Astrocyte (in vitro differentiated cells and primary cell): ENCODE measurements around the gene STX16. TPM values are rescaled to one million over a fixed set of nuclear protein-coding genes. Genes with fewer than 3 reads are reported as not detected.

Source experiments
- DNase-seq: peaks from one replicate; pipeline ENCODE4 v3.0.0-alpha.2; 2010; ENCODE audit warnings: low read depth
- FAIRE-seq: peaks from 2 replicates; lab custom pipeline; 2011; peaks lifted over from hg19 to GRCh38; lab: Jason Lieb, UNC
- H2AFZ ChIP-seq: 2 replicates; pipeline ENCODE4 v1.6.0; 2012; ENCODE audit warnings: low read depth, low read length, inconsistent platforms
- H3K27ac ChIP-seq: 2 replicates; pipeline ENCODE4 v1.5.1; 2011; ENCODE audit warnings: low read depth, low read length, inconsistent platforms
- H3K27me3 ChIP-seq: 2 replicates; pipeline ENCODE4 v1.6.0; 2011; ENCODE audit warnings: low read length, inconsistent platforms; ENCODE audit not compliant: insufficient read depth
- H3K36me3 ChIP-seq: 2 replicates; pipeline ENCODE4 v1.5.1; 2011; ENCODE audit warnings: low read length, inconsistent platforms; ENCODE audit not compliant: insufficient read depth
- H3K4me1 ChIP-seq: 2 replicates; pipeline ENCODE4 v1.5.1; 2011; ENCODE audit warnings: low read length, inconsistent platforms; ENCODE audit not compliant: insufficient read depth
- H3K4me2 ChIP-seq: 2 replicates; pipeline ENCODE4 v1.6.0; 2012; ENCODE audit warnings: low read length, inconsistent platforms
- H3K4me3 ChIP-seq: 2 replicates; pipeline ENCODE4 v1.5.1; 2011; ENCODE audit warnings: low read depth, mild to moderate bottlenecking, low read length, inconsistent platforms; ENCODE audit not compliant: insufficient read depth
- H3K79me2 ChIP-seq: 2 replicates; pipeline ENCODE4 v1.6.0; 2012; ENCODE audit warnings: mild to moderate bottlenecking, low read length, inconsistent platforms; ENCODE audit not compliant: insufficient read depth
- H3K9ac ChIP-seq: 2 replicates; pipeline ENCODE4 v1.6.0; 2012; ENCODE audit warnings: mild to moderate bottlenecking, low read length, inconsistent platforms
- H3K9me3 ChIP-seq: 2 replicates; pipeline ENCODE4 v1.5.1; 2012; ENCODE audit warnings: low read depth, mild to moderate bottlenecking, low read length, inconsistent platforms; ENCODE audit not compliant: insufficient read depth
- H4K20me1 ChIP-seq: 2 replicates; pipeline ENCODE4 v1.6.0; 2012; ENCODE audit warnings: low read length, inconsistent platforms; ENCODE audit not compliant: insufficient read depth
- H3K27ac Mint-ChIP-seq: one replicate; pipeline ENCODE4 v1.8.0; 2021; ENCODE audit warnings: mild to moderate bottlenecking, mixed read lengths; ENCODE audit not compliant: unreplicated experiment
- H3K27me3 Mint-ChIP-seq: one replicate; pipeline ENCODE4 v1.8.0; 2021; ENCODE audit warnings: low read depth, mixed read lengths; ENCODE audit not compliant: unreplicated experiment
- H3K36me3 Mint-ChIP-seq: one replicate; pipeline ENCODE4 v1.8.0; 2021; ENCODE audit warnings: low read depth, mixed read lengths; ENCODE audit not compliant: unreplicated experiment
- H3K4me1 Mint-ChIP-seq: one replicate; pipeline ENCODE4 v1.8.0; 2021; ENCODE audit warnings: low read depth, mixed read lengths; ENCODE audit not compliant: unreplicated experiment
- H3K4me3 Mint-ChIP-seq: one replicate; pipeline ENCODE4 v1.8.0; 2021; ENCODE audit warnings: mild to moderate bottlenecking, moderate library complexity, mixed read lengths; ENCODE audit not compliant: unreplicated experiment
- H3K9me3 Mint-ChIP-seq: one replicate; pipeline ENCODE4 v1.8.0; 2021; ENCODE audit warnings: mild to moderate bottlenecking, mixed read lengths; ENCODE audit not compliant: unreplicated experiment
- CTCF ChIP-seq: IDR thresholded peaks from 2 replicates; pipeline ENCODE4 v1.5.1; 2011; ENCODE audit warnings: low read depth, mild to moderate bottlenecking, inconsistent platforms, low read length, moderate library complexity; ENCODE audit not compliant: insufficient read depth
- EZH2 ChIP-seq: IDR thresholded peaks from 2 replicates; pipeline ENCODE4 v1.6.1; 2012; ENCODE audit warnings: mild to moderate bottlenecking, low read length, inconsistent platforms; ENCODE audit not compliant: insufficient read depth
- total RNA-seq: library from RNA; stranded (reverse); gene quantifications from 2 replicates; pipeline ENCODE4 v1.2.1, GENCODE V29; 2021

STX16 gene
- total RNA-seq, 1 donor from 2014 or later: 59.3 TPM

GRCh38 chr20:58634059-58634458 is 17.0 kb upstream of the STX16 start:
- DNase-seq (no peak), FAIRE-seq (no peak)
- Histone ChIP-seq H3K9me3 (no peaks in the 10 kb centered on the region), H3K4me1 (peaks cover 17% of the 10 kb centered on the region), H3K9ac (no peak overlapping the region), H2AFZ (no peak overlapping the region), H3K36me3 (no peaks in the 10 kb centered on the region), H3K27me3 (no peaks in the 10 kb centered on the region), H3K4me2 (no peak overlapping the region), H4K20me1 (no peaks in the 10 kb centered on the region), H3K4me3 (no peak overlapping the region), H3K27ac (no peak overlapping the region), H3K79me2 (no peaks in the 10 kb centered on the region)
- H3K36me3 Mint-ChIP-seq: peaks cover 6% of the 10 kb centered on the region
- no peak overlapping the region for H3K27ac Mint-ChIP-seq
- peaks cover 3% of the 10 kb centered on the region for H3K9me3 Mint-ChIP-seq
- peaks cover 3% of the 10 kb centered on the region for H3K27me3 Mint-ChIP-seq
- H3K4me1 Mint-ChIP-seq: peaks cover 13% of the 10 kb centered on the region
- no peak overlapping the region for H3K4me3 Mint-ChIP-seq
- TF ChIP-seq CTCF (no peak), EZH2 (no peak)

GRCh38 chr20:58634521-58635278 is 16.4 kb upstream of the STX16 start:
- H3K4me3 ChIP-seq: no peak overlapping the region
- no peaks in the 10 kb centered on the region for H4K20me1 ChIP-seq
- H3K79me2 ChIP-seq: no peaks in the 10 kb centered on the region
- Mint-ChIP-seq H3K9me3 (peaks cover 3% of the 10 kb centered on the region), H3K4me3 (no peak overlapping the region), H3K27me3 (peaks cover 3% of the 10 kb centered on the region), H3K27ac (no peak overlapping the region), H3K36me3 (peaks cover 6% of the 10 kb centered on the region), H3K4me1 (peaks cover 7% of the 10 kb centered on the region)
- no peaks in the 10 kb centered on the region for H3K9me3 ChIP-seq
- no peak for FAIRE-seq
- H3K36me3 ChIP-seq: no peaks in the 10 kb centered on the region
- H3K4me1 ChIP-seq: peaks cover 11% of the 10 kb centered on the region
- TF ChIP-seq EZH2 (no peak), CTCF (no peak)
- H2AFZ ChIP-seq: no peak overlapping the region
- no peaks in the 10 kb centered on the region for H3K27me3 ChIP-seq
- H3K4me2 ChIP-seq: no peak overlapping the region
- peak; percentile 65 for DNase-seq
- no peak overlapping the region for H3K27ac ChIP-seq
- no peak overlapping the region for H3K9ac ChIP-seq

- TF ChIP-seq EZH2: no peak
- FAIRE-seq (no peak), DNase-seq (no peak)
- Mint-ChIP-seq H3K9me3 (peaks cover 5% of the 10 kb centered on the region), H3K36me3 (peaks cover 8% of the 10 kb centered on the region), H3K4me1 (peaks cover 6% of the 10 kb centered on the region), H3K4me3 (no peak overlapping the region), H3K27ac (no peak overlapping the region), H3K27me3 (peaks cover 3% of the 10 kb centered on the region)
- no peak overlapping the region for H3K4me3 ChIP-seq
- no peak overlapping the region for H3K27ac ChIP-seq
- peaks cover 11% of the 10 kb centered on the region for H3K4me1 ChIP-seq
- no peaks in the 10 kb centered on the region for H3K27me3 ChIP-seq
- H3K79me2 ChIP-seq: no peaks in the 10 kb centered on the region
- no peaks in the 10 kb centered on the region for H3K9me3 ChIP-seq
- H3K36me3 ChIP-seq: no peaks in the 10 kb centered on the region
- H3K9ac ChIP-seq: no peak overlapping the region
- H4K20me1 ChIP-seq: no peaks in the 10 kb centered on the region
- H2AFZ ChIP-seq: no peak overlapping the region
- no peak overlapping the region for H3K4me2 ChIP-seq
These were observed 15.8 kb upstream of the STX16 start for GRCh38 chr20:58635279-58635665.
